Measurements from ENCODE around the gene FANCC.
"Not testable (repeated sequence)": the region's sequence is repeated elsewhere in the genome, so short reads cannot be mapped to it uniquely, and the experiment has no call there.

FANCC gene

GRCh38 chr9:95277509-95277908 lies 40.0 kb downstream of the FANCC start:
- DNase-seq, result no peak

GRCh38 chr9:95276395-95276954 lies 41.0 kb downstream of the FANCC start:
- DNase-seq, result no peak

GRCh38 chr9:95274160-95274559 lies 43.3 kb downstream of the FANCC start:
- not testable (repeated sequence) for DNase-seq

GRCh38 chr9:95273369-95274022 lies 44.0 kb downstream of the FANCC start:
- DNase-seq, result no peak

- no peak for DNase-seq
Observed at GRCh38 chr9:95272830-95273229, 44.7 kb downstream of the FANCC start.

- no peak for DNase-seq
Observed at GRCh38 chr9:95270790-95271189, 46.7 kb downstream of the FANCC start.

GRCh38 chr9:95269803-95270773 lies 47.4 kb downstream of the FANCC start:
- DNase-seq, result not testable (repeated sequence)

- peak; percentile 84 for DNase-seq
Observed at GRCh38 chr9:95268681-95269080, 48.8 kb downstream of the FANCC start.

GRCh38 chr9:95266649-95267048 lies 50.9 kb downstream of the FANCC start:
- no peak for DNase-seq

GRCh38 chr9:95265960-95266359 lies 51.5 kb downstream of the FANCC start:
- no peak for DNase-seq

- DNase-seq, result peak; percentile 27
Observed at GRCh38 chr9:95264954-95265615, 52.4 kb downstream of the FANCC start.

GRCh38 chr9:95261890-95262289 lies 55.6 kb downstream of the FANCC start:
- no peak for DNase-seq

GRCh38 chr9:95250462-95251221 lies 66.9 kb downstream of the FANCC start:
- peak; percentile 87 for DNase-seq

- peak; percentile 94 for DNase-seq
Observed at GRCh38 chr9:95249986-95250385, 67.5 kb downstream of the FANCC start.

GRCh38 chr9:95246547-95246946 lies 71.0 kb downstream of the FANCC start:
- no peak for DNase-seq

- peak; percentile 62 for DNase-seq
Observed at GRCh38 chr9:95242613-95243012, 74.9 kb downstream of the FANCC start.

- DNase-seq, result no peak
Observed at GRCh38 chr9:95239071-95239470, 78.4 kb downstream of the FANCC start.

GRCh38 chr9:95237336-95237735 lies 80.2 kb downstream of the FANCC start:
- no peak for DNase-seq

GRCh38 chr9:95230046-95230445 lies 87.5 kb downstream of the FANCC start:
- no peak for DNase-seq

- DNase-seq, result no peak
Observed at GRCh38 chr9:95229230-95229915, 88.1 kb downstream of the FANCC start.

GRCh38 chr9:95226921-95227320 lies 90.6 kb downstream of the FANCC start:
- DNase-seq, result no peak

- no peak for DNase-seq
Observed at GRCh38 chr9:95225726-95226106, 91.8 kb downstream of the FANCC start.
